ENCODE data around the gene URB1.

DNA sequence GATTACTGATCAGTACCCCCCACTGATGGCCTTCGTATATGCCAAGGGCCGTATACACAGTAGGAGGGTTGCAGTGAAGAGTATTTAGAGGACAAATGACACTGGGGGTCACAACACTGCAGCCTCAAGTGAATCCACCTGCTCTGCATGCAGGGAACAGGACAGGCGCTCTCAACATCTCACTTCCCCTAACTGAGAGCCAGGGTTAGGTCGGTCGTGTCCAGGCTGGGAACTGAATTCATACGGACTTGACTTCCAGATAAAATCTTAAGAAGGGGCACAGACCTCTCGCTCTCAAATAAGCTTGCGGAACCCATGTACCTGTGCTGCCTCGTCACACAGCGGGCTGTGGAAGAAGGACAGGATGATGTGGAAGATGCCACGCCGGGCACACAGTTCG is 71.3 kb downstream of the URB1 start:
- no peak for TF ChIP-seq YY1 (IDR thresholded peaks at IDR 0.05; ENCODE audit: insufficient read depth, insufficient read length)
- TF ChIP-seq ZNF274 (IDR thresholded peaks at IDR 0.05; ENCODE audit: low read depth, low read length), result no peak

Data from NT2/D1 (cell line).